Superior temporal gyrus (tissue), 1 donor: ENCODE results near the gene CACNA2D1.
A peak's percentile ranks its signal among the peaks of the same experiment; 100 is the strongest.

Experiments
- DNase-seq: peaks from one replicate; pipeline ENCODE4 v3.0.0-alpha.2; 2016; ENCODE audit errors: extremely low spot score

CACNA2D1 gene

DNA sequence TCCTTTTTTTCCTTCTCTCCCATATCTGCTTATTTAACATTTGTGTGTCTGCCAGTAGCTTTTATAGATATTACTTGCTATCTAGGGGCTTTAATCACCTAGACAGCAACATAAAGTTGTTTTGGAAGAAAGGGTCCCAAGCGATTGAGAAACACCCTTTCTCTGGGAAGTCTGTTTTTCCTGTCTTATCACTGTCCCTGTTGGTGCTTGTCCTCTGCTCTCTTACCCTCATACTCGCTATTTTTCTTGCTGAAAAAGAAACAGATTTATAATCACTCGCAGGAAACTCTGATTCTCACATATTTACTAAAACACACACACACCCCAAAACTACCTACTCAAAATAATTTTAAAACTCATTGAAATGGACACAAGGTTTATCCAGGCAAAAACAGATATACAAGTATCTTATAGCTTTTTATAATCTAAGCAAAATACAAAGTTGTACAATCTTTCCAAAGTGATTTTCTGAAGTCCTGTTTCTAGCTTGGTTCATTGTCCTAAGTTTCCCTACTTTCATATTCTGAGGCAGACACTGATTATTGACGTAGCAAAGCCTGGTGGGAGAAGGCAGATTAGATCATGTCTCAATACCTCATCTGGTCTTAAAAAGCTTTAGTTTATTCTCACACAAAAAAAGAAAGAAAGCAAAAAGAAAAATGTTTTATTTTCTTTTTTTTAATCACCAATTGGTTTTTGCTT lies 157.3 kb downstream of the CACNA2D1 start:
- DNase-seq: no peak

DNA sequence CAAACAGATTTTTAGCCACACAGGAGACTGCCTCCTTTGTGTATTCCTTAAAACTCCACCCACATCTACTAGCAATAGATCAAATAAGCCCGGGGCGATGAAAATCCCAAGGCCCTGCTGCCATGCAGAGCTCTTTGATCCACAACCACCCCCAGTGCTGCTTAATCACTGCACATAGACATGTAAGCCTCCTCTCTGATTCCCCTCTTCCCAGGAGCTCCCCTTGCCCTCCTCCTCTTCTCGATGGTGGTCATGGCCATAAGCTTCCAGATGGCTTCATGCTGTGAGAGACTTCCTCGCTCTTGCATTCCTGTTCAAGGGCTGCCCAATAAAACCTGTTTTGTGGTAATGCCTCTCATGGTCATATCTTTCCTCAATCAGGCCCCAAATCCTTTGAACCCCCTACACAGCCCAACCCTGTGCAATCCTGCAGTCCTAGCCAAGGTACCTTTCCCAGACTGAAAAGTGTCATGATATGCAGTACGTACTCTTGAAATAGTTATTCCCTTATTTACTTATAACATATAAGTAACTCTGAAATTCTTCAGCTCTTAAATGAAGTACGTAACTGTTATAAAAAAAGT lies 158.5 kb downstream of the CACNA2D1 start:
- DNase-seq: no peak

DNA sequence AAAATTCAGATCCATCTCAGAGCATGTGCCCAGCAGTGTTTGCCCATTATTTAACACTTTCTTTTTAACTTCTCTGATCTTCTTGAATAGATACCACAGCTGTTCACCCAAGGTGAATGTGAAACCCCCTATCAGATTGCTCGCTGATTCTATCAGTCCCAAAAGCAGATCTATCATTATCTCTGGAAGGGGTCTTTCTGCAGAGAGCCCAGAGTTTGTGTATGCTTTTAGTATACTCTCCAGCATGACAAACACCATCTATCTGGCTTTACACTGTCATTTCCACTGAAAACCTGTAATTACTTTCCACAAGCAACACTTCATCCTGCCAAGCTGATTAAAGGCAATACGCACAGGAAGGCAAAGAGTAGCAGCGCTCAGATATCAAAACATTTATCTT lies 168.2 kb downstream of the CACNA2D1 start:
- no peak for DNase-seq

DNA sequence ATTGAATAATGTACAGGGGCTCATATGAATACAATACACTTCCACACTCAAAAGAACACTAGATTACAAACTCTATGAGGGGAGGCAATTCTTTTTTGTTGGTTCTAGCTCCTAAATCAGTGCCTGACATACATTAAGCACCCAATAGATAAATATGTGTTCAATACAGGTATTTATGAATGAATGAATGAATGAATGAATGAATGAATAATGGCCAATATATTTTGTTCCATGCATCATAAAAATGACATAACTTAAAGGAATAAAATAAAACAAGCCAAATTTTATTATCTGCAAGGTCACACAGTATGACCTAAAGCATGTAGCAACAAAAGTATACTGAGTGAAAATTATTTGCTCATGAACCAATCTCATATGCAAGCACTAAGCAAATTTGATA lies 168.9 kb downstream of the CACNA2D1 start:
- DNase-seq: no peak

DNA sequence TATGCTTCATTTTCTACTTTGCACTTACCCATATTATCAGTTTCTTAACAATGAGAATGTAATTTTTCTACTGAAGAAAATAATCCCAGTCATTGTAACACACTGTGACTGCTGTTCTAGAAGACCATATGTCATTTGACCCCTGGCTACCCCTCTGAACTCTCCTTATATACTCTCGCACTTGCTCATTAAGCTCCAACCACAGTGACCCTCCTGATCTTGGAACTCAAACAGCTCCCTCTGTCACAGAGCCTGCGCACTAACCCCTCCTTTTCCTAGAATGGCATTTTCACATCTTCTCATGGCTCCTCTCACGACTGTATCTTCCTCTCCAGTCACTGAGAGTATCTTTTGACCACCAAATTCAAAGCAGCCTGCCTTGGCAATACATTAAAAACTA lies 169.7 kb downstream of the CACNA2D1 start:
- no peak for DNase-seq

DNA sequence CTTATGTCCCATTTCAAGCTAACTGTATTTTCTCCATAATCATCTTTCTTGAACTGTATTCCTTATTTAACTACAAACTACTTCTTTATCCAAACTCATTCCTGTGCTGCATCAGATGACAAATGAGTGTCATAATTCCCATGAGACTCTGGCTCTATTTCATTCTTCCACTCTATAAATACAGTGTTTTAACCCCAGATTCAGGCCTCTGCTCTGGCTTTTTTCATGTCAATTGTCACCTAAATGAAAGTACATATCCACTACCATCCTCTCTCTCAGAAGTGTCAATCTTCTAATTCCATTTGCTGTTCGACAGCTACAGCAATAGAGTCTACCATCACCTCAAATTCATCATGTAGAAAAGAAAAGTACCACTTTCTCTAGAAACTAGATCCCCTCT lies 172.7 kb downstream of the CACNA2D1 start:
- no peak for DNase-seq

DNA sequence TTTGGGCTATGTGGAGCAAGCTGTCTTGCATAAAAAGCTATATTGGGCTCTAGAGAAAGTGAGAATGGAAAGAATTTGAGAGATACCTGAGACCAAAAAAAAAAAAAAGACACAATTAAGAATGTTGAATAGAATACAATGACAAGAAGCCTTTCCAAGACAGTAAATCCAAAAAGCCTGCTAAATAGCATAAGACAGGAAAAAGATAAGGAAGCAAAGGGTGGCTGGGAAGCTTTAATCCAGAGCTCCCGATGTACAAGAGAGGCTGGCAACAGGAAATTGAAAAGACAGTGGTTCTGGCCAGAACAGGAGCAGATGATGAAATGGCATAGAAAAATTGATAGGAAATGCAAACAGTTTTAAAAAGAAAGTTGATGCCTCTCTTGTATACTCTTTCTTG lies 174.9 kb downstream of the CACNA2D1 start:
- no peak for DNase-seq

DNA sequence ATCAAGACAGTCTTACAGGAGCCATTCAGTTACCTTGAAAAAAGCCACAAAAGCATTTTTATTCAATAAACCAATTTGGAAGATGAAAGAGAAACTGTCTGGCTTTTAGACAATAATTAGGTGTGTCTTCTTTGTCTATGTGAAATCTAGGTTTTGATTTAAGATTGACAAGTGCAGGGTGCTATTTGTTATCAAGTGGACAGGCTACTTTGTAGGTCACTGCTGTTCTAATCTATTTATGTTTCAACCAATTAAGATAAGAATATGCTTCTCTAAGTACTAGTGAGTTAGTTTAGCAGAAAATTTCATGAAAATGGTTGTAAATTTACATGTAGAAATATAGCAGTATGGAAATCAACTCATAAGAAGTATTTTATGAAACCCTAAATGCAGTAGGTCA lies 177.5 kb downstream of the CACNA2D1 start:
- no peak for DNase-seq

DNA sequence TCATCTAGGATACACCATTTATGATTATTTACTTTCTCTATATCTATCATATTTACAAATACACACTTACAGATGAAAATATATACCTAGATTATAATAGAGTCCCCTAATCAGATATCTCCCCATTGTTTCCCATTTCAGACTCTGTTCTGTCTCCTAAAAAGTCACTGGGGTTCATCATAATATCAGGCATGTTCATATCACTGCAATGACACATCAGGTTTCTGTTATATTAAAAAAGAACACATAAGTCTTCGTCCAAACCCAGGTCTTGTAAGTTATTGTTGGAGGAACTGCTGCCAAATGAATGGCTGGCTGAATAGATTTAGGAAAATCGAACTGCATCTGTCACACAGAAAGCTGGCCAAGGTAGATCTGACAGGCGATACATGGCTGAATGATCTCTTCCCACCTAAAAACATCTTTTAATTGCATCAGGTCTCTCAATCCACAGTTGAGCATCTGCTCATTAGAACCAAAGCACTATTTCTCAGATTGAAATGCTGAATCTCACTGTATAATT lies 178.7 kb downstream of the CACNA2D1 start:
- DNase-seq: no peak

DNA sequence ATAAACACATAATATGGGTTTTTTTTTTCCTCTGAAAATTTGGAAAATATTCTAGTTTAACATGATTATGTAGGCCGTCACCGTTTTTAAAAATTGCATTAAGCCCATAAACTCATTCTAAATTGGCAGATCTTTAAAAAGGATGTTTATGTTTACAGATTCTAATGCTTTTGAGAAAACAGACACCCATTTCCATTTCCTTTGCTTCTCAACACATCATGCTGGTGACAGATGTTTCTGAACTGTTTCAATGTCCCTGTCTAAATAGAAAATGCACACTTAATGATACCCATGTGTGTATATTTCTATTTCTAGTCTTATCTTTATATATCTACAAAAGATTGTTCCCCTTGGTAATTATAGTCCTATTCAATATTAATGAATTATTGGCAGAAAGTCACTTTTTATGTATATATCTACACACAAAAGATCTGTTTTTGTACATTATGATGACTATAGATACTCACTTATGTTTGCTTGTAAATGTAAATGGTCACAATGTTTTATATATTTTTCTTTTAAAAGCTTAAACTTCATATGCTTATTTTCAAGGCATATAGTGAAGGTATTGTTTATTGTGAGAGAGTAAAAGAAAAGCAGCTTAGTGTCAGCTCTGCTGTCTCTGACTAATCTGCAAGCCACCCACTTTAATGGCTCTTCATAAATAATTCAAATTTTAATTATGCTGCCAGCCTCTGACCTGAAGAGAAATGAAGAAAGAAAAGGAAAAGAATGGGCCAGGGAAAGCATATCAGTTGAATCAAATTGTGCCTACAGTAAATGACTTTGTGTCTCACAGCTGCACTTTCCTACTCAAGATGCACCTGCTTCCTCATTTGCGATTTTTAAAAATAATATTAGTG lies 179.4 kb downstream of the CACNA2D1 start:
- DNase-seq: no peak

DNA sequence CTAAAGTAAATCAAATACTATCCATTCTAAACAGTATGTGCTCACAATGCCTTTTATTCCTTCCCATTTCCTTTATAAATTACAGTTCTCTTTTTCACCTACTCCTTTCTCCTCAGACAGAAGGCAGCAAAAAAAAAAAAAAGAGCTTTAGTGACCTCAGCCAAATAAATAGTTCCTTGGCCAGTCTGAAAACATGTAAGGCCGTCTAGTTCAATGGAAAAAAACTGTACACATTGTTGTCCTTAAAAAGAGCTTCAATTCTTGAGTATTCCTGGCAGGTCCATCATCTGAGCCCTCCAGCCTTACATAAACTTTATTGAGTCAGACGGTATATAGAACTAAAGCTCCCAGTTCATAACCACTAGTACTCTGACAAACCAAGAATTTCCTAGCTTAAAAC lies 185.4 kb downstream of the CACNA2D1 start:
- no peak for DNase-seq

DNA sequence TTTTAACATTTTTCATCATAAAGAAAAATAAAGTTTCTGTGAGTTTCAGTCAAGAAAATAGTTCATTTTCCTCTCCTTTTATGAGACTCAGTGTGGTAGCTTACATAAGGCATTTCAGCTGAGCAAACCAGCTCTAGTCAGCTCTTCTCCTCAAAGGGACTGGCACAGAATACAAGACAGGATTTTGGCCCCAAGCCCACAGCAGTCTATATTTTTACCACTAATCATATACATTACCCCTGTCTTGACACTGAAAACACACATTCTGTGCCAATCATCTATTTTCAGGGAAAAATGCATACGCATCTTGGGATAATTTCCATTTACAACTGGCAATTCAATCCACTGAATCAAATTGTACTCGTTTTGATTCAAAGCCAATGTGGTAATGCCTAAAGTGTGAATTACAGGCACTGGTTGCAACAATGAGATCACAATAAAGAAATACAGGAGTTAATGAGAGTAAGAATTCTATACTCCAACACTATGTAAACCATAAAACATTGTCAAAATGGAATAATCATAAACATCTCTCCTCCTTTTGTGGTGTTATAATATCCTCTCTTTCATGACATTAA lies 186.4 kb downstream of the CACNA2D1 start:
- peak; percentile 80 for DNase-seq

DNA sequence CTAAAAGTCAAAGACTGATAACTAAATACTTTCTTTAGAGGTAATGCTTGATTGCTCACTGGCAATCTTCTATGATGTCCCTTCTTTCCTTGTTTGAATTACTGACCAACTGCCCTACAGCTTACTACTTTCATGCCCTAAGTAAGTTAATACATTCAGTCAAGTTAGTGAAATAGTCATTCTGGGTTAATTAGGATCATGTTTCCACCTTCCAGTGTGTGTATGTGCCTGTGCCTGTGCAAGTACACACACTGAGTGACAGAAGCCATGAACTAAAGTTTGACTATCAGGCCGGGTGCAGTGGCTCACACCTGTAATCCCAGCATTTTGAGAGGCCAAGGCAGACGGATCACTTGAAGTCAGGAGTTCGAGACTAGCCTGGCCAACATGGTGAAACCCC lies 187.9 kb downstream of the CACNA2D1 start:
- no peak for DNase-seq

DNA sequence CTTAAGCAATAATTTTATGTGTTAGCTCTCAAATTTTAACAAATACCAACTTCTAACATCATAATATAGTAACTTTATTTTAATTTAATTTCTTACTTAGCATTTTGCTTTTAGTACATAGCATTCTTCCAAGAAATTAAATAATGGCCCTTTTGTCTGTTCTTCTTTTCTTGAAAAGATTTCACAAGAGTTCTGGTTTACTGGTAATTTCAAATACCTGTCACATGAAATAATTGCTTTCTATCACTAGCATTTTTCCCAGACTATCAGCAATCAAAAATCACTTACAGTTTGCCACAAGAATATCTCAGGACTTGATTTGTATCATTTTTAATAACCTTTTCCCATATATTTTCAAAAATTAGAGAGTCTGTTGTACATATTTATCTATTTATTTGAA lies 193.0 kb downstream of the CACNA2D1 start:
- DNase-seq: no peak

DNA sequence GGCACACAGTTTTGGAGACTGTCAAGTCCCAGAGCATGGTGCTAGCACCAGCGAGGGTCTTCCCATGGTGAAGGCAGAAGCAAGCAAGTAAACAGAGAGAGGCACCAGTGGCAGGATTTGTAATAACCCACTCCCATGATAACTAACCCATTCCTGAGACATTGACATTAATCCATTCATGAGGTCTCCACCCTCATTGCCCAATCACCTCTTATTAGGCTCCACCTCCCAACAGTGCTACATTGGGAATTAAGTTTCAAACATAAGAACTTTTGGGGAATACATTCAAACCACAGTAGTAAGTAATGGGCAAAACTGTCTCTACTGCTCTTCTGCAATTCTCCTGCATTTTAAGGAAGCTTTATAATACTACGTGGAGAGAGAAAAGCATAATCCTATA lies 193.6 kb downstream of the CACNA2D1 start:
- no peak for DNase-seq

DNA sequence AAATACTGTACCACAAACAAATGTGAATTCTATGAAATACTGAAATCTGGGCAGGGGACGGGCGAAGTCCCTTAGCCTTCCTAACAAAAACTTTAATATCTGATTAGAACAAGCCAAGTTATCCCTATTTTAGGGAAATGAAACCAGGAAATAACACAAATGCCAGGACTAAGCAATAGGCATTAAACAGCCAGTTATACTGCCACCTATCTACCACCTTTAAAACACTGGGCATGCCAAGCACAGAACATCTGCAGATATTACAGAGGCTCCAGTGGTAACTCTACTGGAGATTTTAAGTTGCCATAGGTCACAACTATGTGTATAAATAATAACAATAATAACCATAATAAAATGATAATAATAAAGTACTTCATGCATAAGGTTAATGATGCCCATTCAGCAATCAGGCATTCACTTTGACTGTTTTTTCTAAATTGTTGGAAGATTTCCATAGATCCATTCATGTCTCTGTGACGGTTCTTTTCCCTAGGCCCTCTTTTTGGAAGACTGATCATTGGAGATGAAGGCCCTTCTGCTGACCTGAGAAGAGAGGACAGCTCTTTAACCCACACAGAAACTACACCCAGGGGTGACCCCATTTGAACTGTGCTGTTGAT lies 195.7 kb downstream of the CACNA2D1 start:
- DNase-seq: no peak

DNA sequence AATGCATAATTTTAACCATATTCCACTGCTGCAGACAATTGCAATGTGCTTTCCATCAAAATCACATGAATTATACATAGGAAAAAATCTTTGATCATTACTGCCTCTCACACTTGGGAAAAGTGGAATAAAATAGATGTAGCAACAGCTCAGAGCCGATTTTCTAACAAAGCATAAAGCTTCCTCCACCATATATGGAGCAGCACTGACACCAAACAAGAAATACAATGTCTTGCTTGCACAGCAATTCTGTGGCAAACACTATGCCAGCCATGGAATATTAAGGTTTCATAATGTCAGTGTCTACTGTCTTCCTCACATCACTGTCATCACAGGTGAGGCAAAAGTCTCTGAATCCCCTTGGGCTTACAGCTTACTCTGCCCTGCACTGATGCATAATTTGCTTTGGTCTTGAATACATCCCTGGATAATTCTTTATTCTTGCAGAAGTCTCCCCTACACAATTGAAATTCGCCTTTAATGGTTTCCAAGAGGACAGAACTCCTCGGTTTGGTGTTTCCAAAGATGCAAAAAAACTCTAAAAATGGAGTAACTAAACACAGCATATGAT lies 198.5 kb downstream of the CACNA2D1 start:
- DNase-seq: no peak

DNA sequence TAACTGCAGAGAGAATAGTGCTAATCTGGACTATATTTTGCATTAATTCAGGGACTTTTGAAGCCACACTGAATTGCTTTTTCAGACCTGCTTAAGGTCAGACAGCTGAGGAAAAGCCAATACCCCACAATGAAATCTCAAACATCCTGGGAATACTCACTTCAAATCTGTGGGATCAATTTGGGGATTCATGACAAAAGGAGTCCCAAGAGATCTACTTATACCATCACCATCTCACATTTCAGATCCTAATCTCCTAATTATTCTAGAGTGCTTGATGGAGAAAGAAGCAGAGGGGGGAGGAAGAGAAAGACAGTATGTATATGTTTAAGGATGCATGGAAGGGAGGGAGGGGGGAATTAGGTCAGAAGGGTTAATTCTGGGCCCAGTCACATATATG lies 202.2 kb downstream of the CACNA2D1 start:
- DNase-seq: no peak

DNA sequence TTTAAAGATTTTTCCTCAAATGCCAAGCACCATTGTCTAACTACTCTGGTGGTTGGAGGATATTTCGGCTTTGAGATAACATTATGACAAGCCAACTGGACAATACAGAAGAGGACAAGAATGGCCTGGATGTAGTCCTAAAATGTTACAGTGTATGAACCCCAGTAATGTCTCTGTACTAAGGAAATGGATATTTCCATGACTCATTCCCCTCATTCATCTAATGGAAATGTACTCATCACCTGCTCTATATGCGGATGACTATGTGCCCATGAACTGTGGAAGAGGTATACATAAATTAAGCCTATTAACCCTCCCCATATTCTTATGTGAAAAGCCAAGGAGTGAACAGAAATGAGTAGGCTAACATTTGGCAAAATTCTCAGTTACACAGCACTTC lies 207.9 kb downstream of the CACNA2D1 start:
- DNase-seq: no peak

DNA sequence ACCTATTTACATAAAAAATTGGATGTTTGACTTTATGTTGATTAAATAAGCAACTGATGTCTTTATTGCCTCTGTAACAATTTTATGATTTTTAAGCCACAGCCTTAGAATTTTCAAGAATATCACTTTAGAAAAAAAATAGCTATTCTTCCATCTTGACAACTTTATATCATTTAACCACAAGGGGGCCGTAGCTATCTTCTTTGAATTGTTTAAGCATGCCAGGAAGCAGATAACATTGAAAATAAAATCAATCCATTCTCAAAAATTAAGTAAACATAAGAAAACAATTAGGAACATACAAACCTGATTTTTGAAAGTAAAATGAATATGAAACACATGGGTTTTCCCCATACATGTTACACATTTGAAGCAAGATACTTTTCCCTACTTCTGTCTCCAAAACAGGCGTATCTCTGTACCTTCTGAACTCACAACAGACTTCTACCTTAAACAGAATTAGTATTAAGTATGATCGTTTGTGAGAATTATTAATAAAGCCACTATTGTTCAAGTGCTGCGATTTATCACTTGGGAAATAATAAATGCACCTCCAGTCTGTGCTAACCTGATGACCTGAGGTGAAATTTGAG lies 209.0 kb downstream of the CACNA2D1 start:
- peak; percentile 94 for DNase-seq
